NCI-H446 treated with DMSO at 0.1 percent for 48 hours (cell line): ENCODE results near the gene MDGA2.

Experiments
- DNase-seq: peaks from one replicate; lab custom pipeline; 2025; lab: John Stamatoyannopoulos, UW

The MDGA2 gene

DNA sequence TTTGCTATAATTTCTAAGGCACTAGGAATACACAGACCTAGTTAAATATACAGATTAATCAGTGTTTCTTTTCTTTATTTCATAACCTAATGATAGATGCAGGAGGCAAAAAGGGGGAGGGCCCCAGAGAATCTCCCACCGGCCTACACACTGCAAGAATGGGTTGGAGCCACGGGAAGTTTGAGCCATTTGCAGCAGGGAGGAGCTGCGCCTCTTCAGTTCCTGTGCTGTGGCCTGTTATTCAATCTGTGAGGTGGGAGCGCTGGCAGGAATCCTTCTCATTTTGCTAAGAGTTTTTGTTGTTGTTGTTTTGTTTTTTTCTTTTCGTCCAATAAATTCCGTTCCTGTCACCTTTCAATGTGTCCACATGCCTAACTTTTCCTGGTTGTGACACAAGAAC, 772.6 kb downstream of the MDGA2 start:
- no peak for DNase-seq

GRCh38 chr14:46894476-46894875, 780.9 kb downstream of the MDGA2 start:
- no peak for DNase-seq

DNA sequence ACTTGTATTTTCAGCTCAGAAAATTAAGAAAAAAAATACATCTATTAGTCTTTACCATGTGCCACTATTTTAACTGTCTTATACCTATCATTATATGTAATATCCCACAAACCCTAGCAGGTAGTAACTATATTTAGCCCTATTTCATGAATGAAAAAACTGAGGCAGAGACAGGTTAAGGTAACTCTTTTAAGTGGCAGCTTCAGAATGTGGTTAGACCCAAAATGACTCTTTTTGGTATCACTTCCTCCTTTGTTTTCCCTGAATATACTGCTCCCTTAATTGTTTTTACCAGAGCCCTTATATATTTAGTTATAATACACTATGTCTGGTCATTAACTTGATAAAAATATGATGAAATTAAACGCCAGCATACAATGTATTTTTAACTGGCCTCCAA, 788.3 kb downstream of the MDGA2 start:
- DNase-seq, result no peak

DNA sequence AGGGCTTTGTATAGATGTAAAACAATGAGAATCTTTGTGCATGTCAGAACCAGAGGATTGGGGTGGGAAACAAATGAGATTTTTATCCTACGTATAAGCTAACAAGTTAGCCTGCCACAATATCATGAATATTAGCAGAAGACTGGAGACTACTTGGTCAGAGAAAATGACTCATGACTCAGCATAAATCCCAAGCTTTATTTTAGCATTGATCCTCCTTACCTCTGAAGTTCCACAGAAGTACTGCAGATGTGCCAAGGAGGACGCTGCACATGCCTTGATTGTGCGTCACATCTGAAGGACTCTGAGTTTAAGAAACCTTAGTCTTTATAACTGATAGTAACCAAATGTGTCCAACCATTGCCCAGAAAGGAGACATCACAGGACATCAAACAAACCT, 789.8 kb downstream of the MDGA2 start:
- no peak for DNase-seq

DNA sequence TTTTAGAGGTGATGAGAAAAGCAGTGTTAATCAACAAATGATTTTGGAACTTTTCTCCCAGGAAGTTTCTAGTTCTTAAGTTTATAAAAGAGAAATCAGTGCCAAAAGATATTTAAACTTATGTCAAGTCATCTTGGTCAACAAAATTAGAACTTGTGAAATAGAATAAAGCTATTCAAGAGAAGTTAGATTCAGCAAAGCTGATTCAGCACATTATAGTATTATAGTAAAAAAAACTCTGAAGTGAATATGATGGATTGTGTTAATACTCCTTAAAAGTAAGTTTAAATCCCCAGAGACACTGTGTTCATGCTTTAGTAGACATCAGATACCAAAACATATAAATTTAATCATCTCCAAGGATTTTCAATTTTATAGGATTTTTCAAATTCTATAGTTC, 813.7 kb downstream of the MDGA2 start:
- DNase-seq, result no peak

- no peak for DNase-seq
Measured at GRCh38 chr14:46840944-46841720, 834.3 kb downstream of the MDGA2 start.

GRCh38 chr14:46820291-46820690, 855.1 kb downstream of the MDGA2 start:
- no peak for DNase-seq

GRCh38 chr14:46819117-46819516, 856.3 kb downstream of the MDGA2 start:
- DNase-seq, result no peak

DNA sequence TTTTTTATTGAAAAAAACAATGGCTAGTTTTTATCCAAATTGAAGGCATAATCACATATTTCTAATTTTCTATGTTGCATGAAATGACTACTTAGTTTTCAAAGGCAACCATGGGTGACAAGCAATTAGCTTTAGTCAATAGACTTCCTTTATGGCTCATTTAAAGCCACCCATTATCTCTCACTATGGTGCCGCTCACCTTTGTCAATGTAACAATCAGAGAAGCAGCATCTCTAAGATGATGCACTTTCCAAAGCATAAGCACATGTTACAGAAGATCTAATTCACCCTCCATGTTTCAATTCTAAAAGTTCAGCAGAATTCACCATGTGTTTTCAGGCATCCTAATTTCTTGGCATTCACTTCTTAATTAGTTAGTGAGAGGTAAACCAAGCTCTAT, 857.3 kb downstream of the MDGA2 start:
- no peak for DNase-seq

DNA sequence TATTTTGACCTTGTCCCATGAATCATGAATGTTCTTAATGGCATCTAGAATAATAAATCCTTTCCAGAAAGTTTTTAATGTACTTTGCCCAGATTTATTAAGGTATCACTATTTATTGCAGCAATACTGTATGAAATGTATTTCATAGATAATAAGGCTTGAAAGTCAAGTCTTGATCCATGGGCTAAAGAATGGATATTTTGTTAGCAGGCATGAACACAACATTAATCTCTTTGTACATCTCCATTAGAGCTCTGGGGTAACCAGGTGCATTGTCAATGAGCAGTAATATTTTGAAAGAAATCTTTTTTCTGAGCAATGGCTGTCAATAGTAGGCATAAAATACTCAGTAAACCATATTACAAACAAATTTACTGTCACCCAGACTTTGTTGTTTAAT, 882.3 kb downstream of the MDGA2 start:
- no peak for DNase-seq
